Endodermal cell (in vitro differentiated cells): ENCODE results near the gene PITPNM3. TPM values are rescaled to one million over a fixed set of nuclear protein-coding genes. Genes with fewer than 3 reads are reported as not detected.
A peak's percentile ranks its signal among the peaks of the same experiment; 100 is the strongest.

Experiments
- DNase-seq: peaks from one replicate; pipeline ENCODE4 v3.0.0-alpha.2; 2017
- H3K27ac ChIP-seq: 2 replicates; pipeline ENCODE4 v1.5.1; 2013; ENCODE audit warnings: mild to moderate bottlenecking, low read depth, low read length, moderate library complexity
- H3K27me3 ChIP-seq: 2 replicates; pipeline ENCODE4 v1.6.1; 2013; ENCODE audit warnings: mild to moderate bottlenecking, low read length, moderate library complexity; ENCODE audit not compliant: insufficient read depth, control insufficient read depth, poor library complexity, severe bottlenecking
- H3K36me3 ChIP-seq: 2 replicates; pipeline ENCODE4 v1.7.0; 2013; ENCODE audit warnings: mild to moderate bottlenecking, low read length, moderate library complexity; ENCODE audit not compliant: control insufficient read depth, insufficient read depth
- H3K4me1 ChIP-seq: one replicate; pipeline ENCODE4 v1.7.0; 2013; ENCODE audit warnings: low read length; ENCODE audit not compliant: control insufficient read depth, insufficient read depth
- H3K4me3 ChIP-seq: 2 replicates; pipeline ENCODE4 v1.5.1; 2013; ENCODE audit warnings: mild to moderate bottlenecking, low read length, moderate library complexity
- H3K9ac ChIP-seq: 2 replicates; pipeline ENCODE4 v1.6.1; 2013; ENCODE audit warnings: mild to moderate bottlenecking, low read length, moderate library complexity; ENCODE audit not compliant: poor library complexity, severe bottlenecking; ENCODE audit errors: extremely low read depth
- H3K9me3 ChIP-seq: 2 replicates; pipeline ENCODE4 v1.6.1; 2013; ENCODE audit warnings: mild to moderate bottlenecking, low read length, moderate library complexity; ENCODE audit not compliant: control insufficient read depth
- H3K27ac Mint-ChIP-seq: 2 replicates; pipeline ENCODE4 v1.8.0; 2020; ENCODE audit warnings: mixed read lengths
- H3K27me3 Mint-ChIP-seq: 2 replicates; pipeline ENCODE4 v1.8.0; 2021; ENCODE audit warnings: mild to moderate bottlenecking, mixed read lengths; ENCODE audit not compliant: insufficient read depth
- H3K36me3 Mint-ChIP-seq: 2 replicates; pipeline ENCODE4 v1.8.0; 2020; ENCODE audit warnings: low read depth, mixed read lengths
- H3K4me1 Mint-ChIP-seq: 2 replicates; pipeline ENCODE4 v1.8.0; 2020; ENCODE audit warnings: mixed read lengths
- H3K4me3 Mint-ChIP-seq: 2 replicates; pipeline ENCODE4 v1.8.0; 2020; ENCODE audit warnings: mild to moderate bottlenecking, moderate library complexity, mixed read lengths
- H3K9me3 Mint-ChIP-seq: 2 replicates; pipeline ENCODE4 v1.8.0; 2020; ENCODE audit warnings: mild to moderate bottlenecking, mixed read lengths
- WGBS, 2 experiments: methylation state at CpG; one replicate each; pipeline versions ENCODE4 v1.1.5 to v1.1.7; 2013; ENCODE audit warnings: missing lambda C conversion rate in 2 of 2, mixed read lengths in 1 of 2; ENCODE audit not compliant: insufficient coverage in 1 of 2, insufficient read length in 1 of 2; 5-methylcytosine and 5-hydroxymethylcytosine counted together
- total RNA-seq, 2 donors: library from RNA; stranded (reverse); fragmentation: NEBNext Ultra II Directional in 1 of 2; extraction: Animal tissue kit (Norgen Biotek cat#: 25700) in 1 of 2; gene quantifications; 2 replicates in 1 of 2; 3 replicates in 1 of 2; pipeline ENCODE4 v1.2.1, GENCODE V29; 2021
- TF ChIP-seq, protein P1 (sequence below): fragments of 200-600 bp; sonication (generic); conservative IDR thresholded peaks from 2 replicates; pipeline ENCODE4 v1.5.0; 2021; ENCODE audit warnings: antibody characterized with exemption, mild to moderate bottlenecking

PITPNM3 gene
- total RNA-seq, 2 donors from 2014 or later = 1.8 to 2.7 TPM

GRCh38 chr17:6524520-6524919 lies 31.8 kb downstream of the PITPNM3 start:
- Mint-ChIP-seq H3K9me3 (no peaks in the 10 kb centered on the region), H3K27me3 (no peaks in the 10 kb centered on the region), H3K36me3 (peaks cover 4% of the 10 kb centered on the region), H3K4me1 (peaks cover 4% of the 10 kb centered on the region), H3K27ac (no peak overlapping the region), H3K4me3 (no peak overlapping the region)
- no peaks in the 10 kb centered on the region for H3K9me3 ChIP-seq
- H3K4me1 ChIP-seq = no peaks in the 10 kb centered on the region
- DNase-seq = no peak
- no peak overlapping the region for H3K4me3 ChIP-seq
- no peak overlapping the region for H3K9ac ChIP-seq
- no peaks in the 10 kb centered on the region for H3K27me3 ChIP-seq
- H3K27ac ChIP-seq = no peak overlapping the region
- no peaks in the 10 kb centered on the region for H3K36me3 ChIP-seq
- 82 to 85% methylated on average over 4 of the region's 4 CpGs for WGBS, 2 experiments
- TF ChIP-seq, protein P1, sequence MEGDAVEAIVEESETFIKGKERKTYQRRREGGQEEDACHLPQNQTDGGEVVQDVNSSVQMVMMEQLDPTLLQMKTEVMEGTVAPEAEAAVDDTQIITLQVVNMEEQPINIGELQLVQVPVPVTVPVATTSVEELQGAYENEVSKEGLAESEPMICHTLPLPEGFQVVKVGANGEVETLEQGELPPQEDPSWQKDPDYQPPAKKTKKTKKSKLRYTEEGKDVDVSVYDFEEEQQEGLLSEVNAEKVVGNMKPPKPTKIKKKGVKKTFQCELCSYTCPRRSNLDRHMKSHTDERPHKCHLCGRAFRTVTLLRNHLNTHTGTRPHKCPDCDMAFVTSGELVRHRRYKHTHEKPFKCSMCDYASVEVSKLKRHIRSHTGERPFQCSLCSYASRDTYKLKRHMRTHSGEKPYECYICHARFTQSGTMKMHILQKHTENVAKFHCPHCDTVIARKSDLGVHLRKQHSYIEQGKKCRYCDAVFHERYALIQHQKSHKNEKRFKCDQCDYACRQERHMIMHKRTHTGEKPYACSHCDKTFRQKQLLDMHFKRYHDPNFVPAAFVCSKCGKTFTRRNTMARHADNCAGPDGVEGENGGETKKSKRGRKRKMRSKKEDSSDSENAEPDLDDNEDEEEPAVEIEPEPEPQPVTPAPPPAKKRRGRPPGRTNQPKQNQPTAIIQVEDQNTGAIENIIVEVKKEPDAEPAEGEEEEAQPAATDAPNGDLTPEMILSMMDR = no peak

DNA sequence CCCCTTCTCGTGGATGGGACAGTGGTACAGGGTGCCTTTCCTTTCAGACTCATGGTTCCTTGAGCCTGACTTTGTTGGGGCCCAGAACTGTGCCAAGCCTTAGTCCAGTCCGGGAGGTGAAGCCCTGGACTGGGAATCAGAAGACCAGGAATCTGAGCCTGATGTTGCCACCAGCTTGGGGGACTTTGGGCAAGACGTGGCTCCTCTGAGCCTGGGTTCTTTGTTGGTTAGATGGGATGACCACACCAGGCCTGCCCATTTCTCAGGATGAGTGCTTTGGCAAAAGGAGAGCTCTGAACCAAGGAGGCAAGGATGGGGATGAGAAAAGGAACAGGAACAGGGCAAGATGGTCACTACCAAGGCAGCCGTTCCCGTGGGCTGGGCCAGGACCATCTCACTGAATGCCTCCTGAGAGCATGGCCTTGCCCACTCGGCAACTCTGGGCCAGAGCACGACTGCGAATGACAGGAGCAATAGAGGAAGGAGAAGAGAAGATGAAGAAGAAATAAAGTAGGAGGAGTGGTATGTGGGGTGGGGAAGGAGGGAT lies 32.5 kb downstream of the PITPNM3 start:
- H3K9me3 ChIP-seq = no peaks in the 10 kb centered on the region
- Mint-ChIP-seq H3K4me3 (no peak overlapping the region), H3K27ac (no peak overlapping the region), H3K9me3 (no peaks in the 10 kb centered on the region), H3K4me1 (peaks cover 4% of the 10 kb centered on the region), H3K27me3 (no peaks in the 10 kb centered on the region), H3K36me3 (peaks cover 4% of the 10 kb centered on the region)
- H3K4me3 ChIP-seq = no peak overlapping the region
- no peaks in the 10 kb centered on the region for H3K4me1 ChIP-seq
- H3K27me3 ChIP-seq = no peaks in the 10 kb centered on the region
- no peak overlapping the region for H3K27ac ChIP-seq
- peak; percentile 43 for DNase-seq
- WGBS, 2 experiments = 86 to 92% methylated on average over 8 of the region's 8 CpGs
- H3K9ac ChIP-seq = no peak overlapping the region
- no peaks in the 10 kb centered on the region for H3K36me3 ChIP-seq
- TF ChIP-seq, protein P1 = no peak

DNA sequence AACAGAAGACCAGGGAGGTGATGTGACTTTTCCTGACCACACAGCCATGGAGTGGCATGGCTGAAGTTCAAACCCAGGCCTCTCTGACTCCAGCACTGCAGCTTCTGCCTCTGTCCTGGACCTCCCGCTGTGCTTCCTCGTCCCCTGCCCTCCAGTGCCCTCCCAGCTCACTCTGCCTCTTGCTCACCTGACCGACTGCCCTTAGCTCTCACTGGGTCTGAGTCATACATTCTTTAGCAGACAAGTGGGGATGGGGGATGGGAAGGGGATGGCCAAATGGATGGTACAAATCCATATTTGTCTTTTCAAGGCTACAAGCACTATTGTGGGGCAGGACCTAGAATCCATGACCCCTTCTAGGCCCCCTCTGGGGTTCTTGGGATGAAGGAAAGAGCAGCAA lies 33.0 kb downstream of the PITPNM3 start:
- TF ChIP-seq, protein P1 = no peak
- no peak overlapping the region for H3K9ac ChIP-seq
- no peaks in the 10 kb centered on the region for H3K27me3 ChIP-seq
- Mint-ChIP-seq H3K27ac (no peak overlapping the region), H3K4me3 (no peak overlapping the region), H3K9me3 (no peaks in the 10 kb centered on the region), H3K27me3 (no peaks in the 10 kb centered on the region), H3K36me3 (peaks cover 4% of the 10 kb centered on the region), H3K4me1 (peaks cover 4% of the 10 kb centered on the region)
- H3K27ac ChIP-seq = no peak overlapping the region
- no peaks in the 10 kb centered on the region for H3K9me3 ChIP-seq
- no peaks in the 10 kb centered on the region for H3K36me3 ChIP-seq
- 27 to 59% methylated on average over 2 to 3 of the region's 3 CpGs for WGBS, 2 experiments
- peak; percentile 91 for DNase-seq
- H3K4me3 ChIP-seq = no peak overlapping the region
- H3K4me1 ChIP-seq = no peaks in the 10 kb centered on the region
